GM19035 (cell line): ENCODE results near the gene CHPF.

Source experiments
- ATAC-seq: cut with Tn5 transposase; IDR thresholded peaks from one replicate; pipeline ENCODE4 v1.9.1; 2021; ENCODE audit not compliant: unreplicated experiment

The CHPF gene

DNA sequence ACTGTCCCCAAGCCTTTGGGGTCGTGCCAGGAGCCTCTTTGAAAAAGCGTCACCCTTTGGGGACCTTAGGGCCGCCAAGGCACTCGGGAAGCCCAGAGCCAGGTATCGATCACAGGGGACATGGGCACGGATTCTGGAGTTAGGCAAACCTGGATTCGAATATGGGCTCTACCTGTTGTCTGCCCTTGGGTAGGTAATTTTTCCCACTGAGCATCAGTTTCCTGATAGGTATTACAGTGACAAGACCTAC is 9.5 kb upstream of the CHPF start:
- ATAC-seq = no peak

DNA sequence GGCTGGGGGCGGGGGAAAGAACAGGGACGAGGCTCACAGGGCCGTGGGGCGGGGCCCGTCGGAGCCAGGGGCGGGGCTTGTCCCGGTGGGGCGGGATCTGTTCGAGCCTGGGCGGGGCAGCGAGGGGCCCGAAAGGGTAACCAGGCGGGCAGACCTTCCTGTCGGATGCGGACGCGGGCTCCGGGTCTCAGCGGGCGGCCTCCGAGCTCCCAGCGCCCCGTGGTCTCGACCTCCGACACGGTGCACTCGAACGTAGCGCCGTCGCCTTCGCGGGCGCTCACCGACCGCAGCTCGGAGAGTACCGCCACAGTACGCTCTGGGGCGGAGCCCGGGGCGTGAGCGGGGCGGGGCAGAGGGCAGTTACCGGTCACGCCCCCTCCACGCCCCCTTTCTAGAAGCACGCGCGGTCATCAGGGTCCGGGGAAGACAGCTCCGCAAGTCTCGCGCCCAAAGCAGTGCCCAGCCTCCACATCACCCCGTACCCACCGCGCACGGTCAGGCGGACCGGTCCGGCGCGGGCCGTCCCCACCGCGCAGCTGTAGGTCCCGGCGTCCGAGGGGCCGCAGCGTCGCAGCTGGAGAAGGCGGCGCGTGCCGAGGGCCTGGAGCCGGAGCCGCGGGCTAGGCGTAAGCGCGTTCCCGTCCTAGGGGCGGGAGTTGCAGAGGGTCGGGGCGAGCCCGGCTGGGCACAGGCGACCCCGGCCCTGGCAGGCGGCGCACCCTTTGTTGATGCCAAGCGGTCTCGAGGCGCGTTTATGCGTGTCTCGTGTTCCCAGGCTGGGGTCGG is 9.0 kb upstream of the CHPF start:
- peak; percentile 92 for ATAC-seq

- peak; percentile 9 for ATAC-seq
Observed at GRCh38 chr2:219551441-219552381, 8.1 kb upstream of the CHPF start.

- no peak for ATAC-seq
Observed at GRCh38 chr2:219549619-219550018, 6.0 kb upstream of the CHPF start.

DNA sequence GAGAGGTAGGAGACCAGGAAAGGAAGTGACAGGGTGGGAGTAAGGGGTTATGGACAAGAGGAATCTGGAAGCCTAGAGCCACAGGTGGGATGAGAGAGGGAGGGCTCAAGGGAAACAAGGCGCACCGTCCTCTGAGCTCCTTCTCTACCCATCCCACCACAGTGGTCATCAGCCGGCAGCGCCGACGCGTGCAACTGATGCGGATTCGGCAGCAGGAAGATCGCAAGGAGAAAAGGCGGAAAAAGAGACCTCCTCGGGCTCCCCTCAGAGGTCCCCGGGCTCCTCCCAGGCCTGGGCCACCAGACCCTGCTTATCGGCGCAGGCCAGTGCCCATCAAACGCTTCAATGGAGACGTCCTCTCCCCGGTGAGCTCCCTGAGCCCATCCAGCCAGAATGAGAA is 5.4 kb upstream of the CHPF start:
- no peak for ATAC-seq

GRCh38 chr2:219547621-219548020 is 4.0 kb upstream of the CHPF start:
- no peak for ATAC-seq

DNA sequence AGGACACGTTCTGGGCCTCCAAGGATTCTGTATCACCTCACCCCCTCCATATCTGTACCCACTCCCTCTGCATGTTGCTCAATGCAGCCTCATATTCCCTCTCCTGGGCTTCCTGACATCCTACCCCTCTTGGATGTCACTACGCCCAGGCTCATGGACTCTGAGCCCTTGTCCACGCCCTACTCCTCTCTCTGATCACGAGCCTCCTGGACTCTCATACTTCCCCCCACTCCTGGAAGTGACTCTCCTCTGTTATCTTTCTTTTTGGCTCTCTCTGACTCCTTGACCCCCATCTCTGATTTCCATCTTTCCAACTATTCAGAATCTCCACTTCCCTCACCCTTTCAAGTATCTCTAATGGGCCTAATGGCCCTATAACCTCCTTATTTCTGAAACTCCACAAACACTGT is 2.3 kb upstream of the CHPF start:
- no peak for ATAC-seq

DNA sequence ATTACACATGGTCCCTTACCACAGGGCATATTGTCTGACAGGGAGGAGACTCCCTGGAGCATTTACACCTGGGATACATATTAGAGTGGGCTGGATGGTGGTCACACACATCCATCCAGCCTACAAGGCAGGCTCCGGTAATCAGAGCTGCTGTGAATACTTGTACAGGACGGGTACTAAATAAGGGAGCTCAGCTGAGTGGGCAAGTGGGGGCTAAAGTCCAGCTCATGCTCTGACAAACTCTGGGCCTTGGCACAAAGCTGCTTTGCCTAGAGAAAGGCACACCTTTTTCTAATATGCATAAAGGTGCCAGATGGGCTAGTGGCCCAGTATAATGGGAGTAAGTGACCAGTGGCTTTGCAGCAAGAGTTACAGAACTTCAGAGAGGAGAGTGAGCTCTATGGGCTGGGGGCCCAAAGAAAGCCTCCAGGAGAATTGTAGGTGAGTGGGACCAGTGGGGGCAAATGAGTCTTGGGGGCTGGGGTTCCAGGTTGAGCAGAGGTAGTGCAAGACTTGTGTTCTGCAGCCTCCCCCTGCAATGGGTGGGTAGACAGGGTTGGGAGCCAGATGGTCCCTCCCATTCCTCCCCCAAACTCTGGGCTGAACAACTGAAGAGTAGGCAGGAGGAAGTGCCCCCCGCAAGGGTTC is 1.8 kb upstream of the CHPF start:
- no peak for ATAC-seq

DNA sequence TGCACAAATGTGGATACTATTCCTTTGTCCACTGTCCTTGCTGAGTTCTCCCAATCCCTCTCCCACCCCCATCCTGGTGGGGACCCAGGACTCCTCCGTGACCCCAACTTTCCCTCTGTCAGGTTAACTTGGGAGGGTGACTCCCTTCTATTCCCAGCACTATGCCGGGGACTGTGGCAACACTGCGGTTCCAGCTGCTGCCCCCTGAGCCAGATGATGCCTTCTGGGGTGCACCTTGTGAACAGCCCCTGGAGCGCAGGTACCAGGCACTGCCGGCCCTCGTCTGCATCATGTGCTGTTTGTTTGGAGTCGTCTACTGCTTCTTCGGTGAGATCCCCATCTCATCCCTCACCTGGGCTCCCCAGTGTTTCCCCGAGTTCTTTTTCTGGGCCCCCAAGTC is 958 bp upstream of the CHPF start:
- no peak for ATAC-seq

DNA sequence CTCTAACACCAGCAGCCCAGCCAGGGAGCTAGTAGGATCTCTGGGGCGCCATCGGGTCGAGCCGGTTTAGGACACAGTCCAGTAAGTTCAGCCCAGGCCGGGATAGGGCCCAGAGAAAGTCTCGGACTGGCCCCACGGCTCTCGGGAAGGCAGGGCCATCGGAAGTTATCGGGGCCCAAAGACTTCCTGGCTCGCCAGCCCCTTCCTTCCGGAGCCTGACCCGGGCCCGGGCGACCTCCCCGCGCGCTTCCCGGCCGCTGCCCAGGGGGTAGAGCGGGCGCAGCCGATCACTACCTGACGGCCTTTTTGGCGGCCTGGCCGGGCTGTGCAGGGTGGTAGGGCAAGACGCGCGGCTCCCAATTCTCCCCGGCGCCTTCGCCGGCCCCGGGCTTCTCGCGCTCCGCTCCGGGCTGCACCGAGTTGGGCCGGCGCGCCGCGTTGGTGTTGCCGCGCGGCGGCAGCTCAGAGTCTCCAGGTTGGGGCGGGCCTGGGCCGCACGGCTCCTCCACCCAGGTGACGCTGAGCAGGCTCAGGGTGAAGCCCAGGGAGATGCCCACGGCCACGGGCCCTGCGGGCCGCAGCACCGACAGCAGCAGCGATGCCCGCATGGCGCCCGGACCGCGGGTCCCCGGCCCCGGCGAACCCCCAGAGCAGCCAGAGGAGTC is 546 bp downstream of the CHPF start:
- ATAC-seq = peak; percentile 40

- peak; percentile 47 for ATAC-seq
Observed at GRCh38 chr2:219541611-219542180, 1.9 kb downstream of the CHPF start.

DNA sequence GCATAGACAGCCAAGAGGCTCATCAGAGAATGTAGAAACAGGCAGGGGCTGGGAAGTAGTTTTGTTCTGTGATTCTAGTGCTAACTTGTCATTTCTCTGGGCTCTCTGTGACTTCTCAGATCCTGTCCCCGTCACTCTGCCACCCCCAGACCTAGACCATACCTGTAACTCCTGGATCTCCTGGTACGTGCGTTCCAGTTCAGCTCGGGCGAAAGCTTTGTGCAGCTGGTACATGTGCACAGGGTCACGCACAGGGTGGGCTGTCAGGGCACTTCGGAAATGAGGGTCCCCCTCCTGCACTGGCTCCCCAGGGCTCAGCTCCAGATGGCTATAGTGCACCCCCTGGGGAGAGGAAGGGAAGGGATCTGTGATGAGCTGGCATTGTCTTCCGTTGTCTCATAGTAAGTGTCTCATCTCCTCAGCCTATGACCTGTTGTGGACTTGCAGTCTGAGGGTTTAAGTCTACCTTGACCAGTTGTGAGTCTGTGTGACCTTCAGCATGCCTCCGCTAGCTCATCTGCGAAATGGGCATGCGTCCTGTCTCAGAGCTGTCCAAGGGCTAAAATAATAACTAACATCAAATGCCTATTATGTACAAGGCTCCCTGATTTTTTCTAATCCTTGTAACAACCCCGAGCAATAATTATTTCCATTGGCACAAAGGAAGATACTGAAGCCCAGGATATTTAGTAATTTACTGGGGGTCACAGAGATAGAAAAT is 2.7 kb downstream of the CHPF start:
- no peak for ATAC-seq

DNA sequence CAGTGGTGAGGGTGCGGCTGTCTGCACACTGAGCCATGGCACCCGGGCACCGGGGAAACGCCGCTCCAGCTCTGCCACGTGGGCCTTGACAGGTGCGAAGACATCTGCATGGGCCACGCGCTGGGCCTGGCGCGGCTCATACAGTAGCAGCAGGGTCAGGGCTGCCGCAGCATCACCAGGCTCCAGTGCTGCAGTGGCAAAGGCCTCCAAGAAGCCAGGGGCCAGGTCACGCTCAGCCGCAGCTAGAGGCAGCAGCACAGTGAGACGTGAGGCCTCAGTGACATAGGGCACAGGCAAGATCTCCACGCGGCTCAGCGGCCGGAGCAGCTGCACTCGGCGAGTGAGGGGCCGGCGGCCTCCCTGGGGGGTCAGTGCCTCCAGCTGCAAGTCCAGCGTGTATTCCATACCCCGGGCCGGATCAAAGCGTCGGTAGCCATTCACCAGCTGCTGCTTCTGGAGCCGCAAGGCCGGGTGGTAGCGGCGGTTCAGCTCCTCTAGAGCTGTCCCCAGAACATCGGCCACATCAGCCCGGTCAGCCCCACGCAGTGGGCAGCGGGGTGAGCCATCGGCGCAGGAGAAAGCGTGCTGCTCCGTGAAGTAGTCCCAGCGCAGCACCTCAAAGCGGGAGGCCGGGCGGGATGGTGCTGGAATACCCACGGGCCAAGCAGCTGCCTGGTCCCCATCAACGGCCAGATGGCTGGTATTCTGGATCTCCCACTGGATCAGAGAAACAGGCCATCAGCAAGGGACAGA is 3.5 kb downstream of the CHPF start:
- no peak for ATAC-seq

- no peak for ATAC-seq
Observed at GRCh38 chr2:219538956-219539788, 4.4 kb downstream of the CHPF start.

- ATAC-seq = no peak
Observed at GRCh38 chr2:219538504-219538951, 5.1 kb downstream of the CHPF start.

DNA sequence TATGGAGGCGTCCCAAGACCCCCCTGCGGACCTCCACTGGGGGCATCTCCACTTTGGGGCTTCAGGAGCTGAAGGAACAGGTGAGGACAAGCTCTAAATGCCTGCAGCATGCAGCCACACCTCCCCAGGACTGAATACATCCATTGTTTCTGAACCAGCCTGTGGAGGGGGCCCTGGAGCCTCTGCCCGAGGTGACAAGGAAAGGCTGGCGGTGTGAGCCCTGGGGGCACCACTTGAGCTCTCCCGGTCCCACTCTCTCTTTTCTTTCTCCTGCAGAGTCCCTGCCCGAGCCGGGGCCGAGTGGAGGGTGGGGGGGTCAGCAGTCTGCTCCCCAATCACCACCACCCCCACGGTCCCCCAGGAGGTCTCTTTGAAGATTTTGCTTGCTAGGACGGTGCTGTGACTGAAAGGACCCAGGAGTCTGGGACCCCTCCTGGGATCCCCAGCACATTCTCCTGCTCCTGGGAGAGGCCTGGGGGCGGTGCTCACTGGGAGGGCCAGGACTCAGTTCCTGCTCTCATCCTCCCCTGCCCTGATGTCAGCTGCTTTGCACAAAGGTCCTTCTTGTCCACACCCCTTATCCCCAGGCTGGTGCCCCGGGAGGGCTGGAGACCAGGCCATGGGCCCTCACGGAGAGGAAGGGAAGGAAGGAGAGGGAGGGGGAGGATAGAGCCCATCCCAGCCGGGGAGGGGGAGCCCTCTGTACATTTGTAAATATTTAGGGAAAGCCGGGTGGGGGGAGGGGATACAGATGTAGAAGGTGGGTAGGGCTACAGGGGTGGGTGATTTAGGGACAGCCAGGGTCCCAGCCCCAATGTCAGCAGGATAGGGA is 5.7 kb downstream of the CHPF start:
- no peak for ATAC-seq

- ATAC-seq = no peak
Observed at GRCh38 chr2:219536967-219537366, 6.6 kb downstream of the CHPF start.

DNA sequence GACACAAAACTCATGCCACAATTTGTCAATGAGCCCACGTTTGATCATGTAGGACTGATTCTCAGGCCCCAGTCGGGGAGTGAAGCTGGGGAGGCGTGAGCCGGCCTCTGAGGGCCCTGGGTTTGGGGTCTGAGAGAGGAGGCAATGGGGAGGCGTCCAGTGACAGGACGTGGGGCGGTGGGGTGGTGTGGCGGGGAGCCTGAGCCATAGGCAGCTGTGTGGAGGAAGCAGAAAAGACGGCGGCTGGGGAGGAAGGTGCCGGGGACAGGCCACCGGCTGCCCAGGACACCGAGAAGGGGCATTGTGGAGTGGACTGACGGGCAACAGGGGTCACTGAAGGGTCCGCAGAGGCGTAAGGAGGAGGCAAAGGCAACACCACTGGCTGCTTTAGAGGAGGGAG is 7.2 kb downstream of the CHPF start:
- ATAC-seq = no peak
